ENCODE measurements around the gene PWP1. TPM values are rescaled to one million over a fixed set of nuclear protein-coding genes. Genes with fewer than 3 reads are reported as not detected.
A peak's percentile ranks its signal among the peaks of the same experiment; 100 is the strongest.

PWP1 gene
- total and polyA plus RNA-seq, 2 of the 4 experiments (the other 2 are of a cell fraction), result 143 to 179 TPM

- Histone ChIP-seq H2BK15ac (ENCODE audit: low read depth, low read length) (no peak within 1 kb of the TSS), H3K23ac (ENCODE audit: low read depth, low read length) (peak within 1 kb of the TSS; percentile 98), H3K9ac (ENCODE audit: low read depth, low read length) (peak within 1 kb of the TSS; percentile 95), H3K4me3 (ENCODE audit: insufficient read depth, low read depth, low read length) (peak within 1 kb of the TSS; percentile 89), H2BK20ac (ENCODE audit: low read depth, low read length) (no peak within 1 kb of the TSS), H3K4ac (ENCODE audit: low read depth, low read length) (peak within 1 kb of the TSS; percentile 64), H4K8ac (ENCODE audit: low read depth in 2 of 2, low read length in 2 of 2) (peak within 1 kb of the TSS; percentile 75 to 87), H4K20me1 (ENCODE audit: insufficient read depth, low read length) (peaks cover 24% of the 10 kb centered on the region; the same call in 1 of the 2 replicates), H2AK9ac (replicated peaks; ENCODE audit: low read depth, low read length, poor library complexity) (peak within 1 kb of the TSS; percentile 87), H3K14ac (replicated peaks; ENCODE audit: low read depth, low read length) (peak within 1 kb of the TSS; percentile 64), H3K27ac (ENCODE audit: insufficient read depth, low read length) (peak within 1 kb of the TSS; percentile 66), H2AK5ac (ENCODE audit: low read depth, low read length) (peak within 1 kb of the TSS; percentile 31; the same call in 1 of the 2 replicates), H3K56ac (ENCODE audit: extremely low read depth, insufficient read depth, low read length) (peak within 1 kb of the TSS; percentile 58), H3K4me2 (ENCODE audit: low read depth, low read length) (peak within 1 kb of the TSS; percentile 96), H3K4me1 (ENCODE audit: control insufficient read depth, insufficient read depth, low read length) (peaks cover 3% of the 10 kb centered on the region), H2AFZ (replicated peaks; ENCODE audit: low read length, poor library complexity) (peak within 1 kb of the TSS; percentile 93), H4K5ac (ENCODE audit: low read depth, low read length) (peak within 1 kb of the TSS; percentile 43), H3K9me3 (ENCODE audit: control insufficient read depth, insufficient read depth, low read length) (no peaks in the 10 kb centered on the region), H2BK120ac (ENCODE audit: low read depth, low read length) (no peak within 1 kb of the TSS; the same call in 1 of the 2 replicates), H3K9me1 (ENCODE audit: insufficient read depth, low read length) (peaks cover 8% of the 10 kb centered on the region; the same call in 1 of the 2 replicates), H3K36me3 (ENCODE audit: control insufficient read depth, insufficient read depth, low read length) (peaks cover 6% of the 10 kb centered on the region), H4K91ac (ENCODE audit: insufficient read depth, low read depth, low read length) (peak within 1 kb of the TSS; percentile 35), H3K27me3 (ENCODE audit: control insufficient read depth, insufficient read depth, low read length) (peaks cover 2% of the 10 kb centered on the region; the same call in 1 of the 2 replicates), H3K18ac (ENCODE audit: low read depth, low read length) (no peak within 1 kb of the TSS), H3K79me1 (ENCODE audit: low read depth in 1 of 2, low read length in 2 of 2) (peaks cover 13 to 18% of the 10 kb centered on the region in 2 experiments; a peak in 3 of 4 replicates), H2BK5ac (ENCODE audit: low read depth, low read length, poor library complexity, severe bottlenecking) (peak within 1 kb of the TSS; percentile 26)
- in situ Hi-C loops (cut with MboI; ENCODE audit: low sequenced_read_pairs) (no loop called here), intact Hi-C loops (cut with micrococcal nuclease) (loop anchor here (1.0 kb wide), 1 partner anchor 124 kb away; no protein-coding TSS in a partner anchor), dilution Hi-C loops (cut with HindIII; ENCODE audit: low sequenced_read_pairs, unreplicated experiment) (no loop called here)
- CTCF ChIA-PET, result no interaction called here
- POLR2A ChIA-PET (ENCODE audit: unreplicated experiment), result no interaction called here
- DNase-seq, result peak; percentile 93
- BruUV-seq (replicated peaks), result no TSS peak
- peak; percentile 97 for ATAC-seq (ENCODE audit: low read depth)
- WGBS, 2 experiments (ENCODE audit: extremely low coverage in 2 of 2, insufficient read length in 1 of 2), result 1% methylated on average over 31 of the region's 83 CpGs; no CpG with 5 or more reads in 1 of the 2 experiments
- TF ChIP-seq SMC3 (IDR thresholded peaks at IDR 0.05; ENCODE audit: low read depth, low read length) (peak; percentile 25; the same call in 1 of the 2 replicates), RCOR1 (IDR thresholded peaks at IDR 0.05; ENCODE audit: insufficient replicate concordance, low read length) (no peak), MAFK (IDR thresholded peaks at IDR 0.05; ENCODE audit: low read depth, low read length) (no peak; the same call in 1 of the 2 replicates), RFX5 (IDR thresholded peaks at IDR 0.05; ENCODE audit: low read depth, low read length) (no peak), ELK1 (IDR thresholded peaks at IDR 0.05; ENCODE audit: borderline replicate concordance, low read depth, low read length) (no peak), MAZ (IDR thresholded peaks at IDR 0.05; ENCODE audit: borderline replicate concordance, low read depth, low read length) (peak; percentile 95), NFE2L2 (IDR thresholded peaks at IDR 0.05; ENCODE audit: low read depth, low read length) (no peak), CEBPB (IDR thresholded peaks at IDR 0.05; ENCODE audit: low read depth, low read length) (no peak), MXI1 (IDR thresholded peaks at IDR 0.05; ENCODE audit: borderline replicate concordance, low read depth, low read length) (peak; percentile 93), FOS (IDR thresholded peaks at IDR 0.05; ENCODE audit: low read depth, low read length) (0 out of 2 replicates have a peak, but pooled peaks have one; percentile 24), CTCF (conservative IDR thresholded peaks at IDR 0.05; ENCODE audit: low read depth, low read length) (peak; percentile 59), POLR2A (IDR thresholded peaks at IDR 0.05; ENCODE audit: low read depth, low read length) (peak; percentile 96), USF2 (IDR thresholded peaks at IDR 0.05; ENCODE audit: low read depth, low read length) (peak; percentile 49), BHLHE40 (IDR thresholded peaks at IDR 0.05; ENCODE audit: low read depth, low read length) (peak; percentile 72)
Measured at GRCh38 chr12:107760809-107761501, 75.4 kb downstream of the PWP1 start, which contains the start of gene PRDM4. TSS of gene PRDM4 (minus strand) at chr12:107761137. CDS start at chr12:107760515, 622 bp downstream.

All from IMR-90 (cell line).